Activated CD8-positive, alpha-beta memory T cell treated with anti-CD3 and anti-CD28 coated beads, Interleukin-2, amount 50 U/mL, for 24 hours (primary cell): ENCODE data around the gene XK.
"Not testable (repeated sequence)": the region's sequence is repeated elsewhere in the genome, so short reads cannot be mapped to it uniquely, and the experiment has no call there.

Experiments
- DNase-seq: peaks from one replicate; pipeline ENCODE4 v3.0.0-alpha.2; 2020; ENCODE audit errors: extremely low read depth

XK gene, protein sequence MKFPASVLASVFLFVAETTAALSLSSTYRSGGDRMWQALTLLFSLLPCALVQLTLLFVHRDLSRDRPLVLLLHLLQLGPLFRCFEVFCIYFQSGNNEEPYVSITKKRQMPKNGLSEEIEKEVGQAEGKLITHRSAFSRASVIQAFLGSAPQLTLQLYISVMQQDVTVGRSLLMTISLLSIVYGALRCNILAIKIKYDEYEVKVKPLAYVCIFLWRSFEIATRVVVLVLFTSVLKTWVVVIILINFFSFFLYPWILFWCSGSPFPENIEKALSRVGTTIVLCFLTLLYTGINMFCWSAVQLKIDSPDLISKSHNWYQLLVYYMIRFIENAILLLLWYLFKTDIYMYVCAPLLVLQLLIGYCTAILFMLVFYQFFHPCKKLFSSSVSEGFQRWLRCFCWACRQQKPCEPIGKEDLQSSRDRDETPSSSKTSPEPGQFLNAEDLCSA

DNA sequence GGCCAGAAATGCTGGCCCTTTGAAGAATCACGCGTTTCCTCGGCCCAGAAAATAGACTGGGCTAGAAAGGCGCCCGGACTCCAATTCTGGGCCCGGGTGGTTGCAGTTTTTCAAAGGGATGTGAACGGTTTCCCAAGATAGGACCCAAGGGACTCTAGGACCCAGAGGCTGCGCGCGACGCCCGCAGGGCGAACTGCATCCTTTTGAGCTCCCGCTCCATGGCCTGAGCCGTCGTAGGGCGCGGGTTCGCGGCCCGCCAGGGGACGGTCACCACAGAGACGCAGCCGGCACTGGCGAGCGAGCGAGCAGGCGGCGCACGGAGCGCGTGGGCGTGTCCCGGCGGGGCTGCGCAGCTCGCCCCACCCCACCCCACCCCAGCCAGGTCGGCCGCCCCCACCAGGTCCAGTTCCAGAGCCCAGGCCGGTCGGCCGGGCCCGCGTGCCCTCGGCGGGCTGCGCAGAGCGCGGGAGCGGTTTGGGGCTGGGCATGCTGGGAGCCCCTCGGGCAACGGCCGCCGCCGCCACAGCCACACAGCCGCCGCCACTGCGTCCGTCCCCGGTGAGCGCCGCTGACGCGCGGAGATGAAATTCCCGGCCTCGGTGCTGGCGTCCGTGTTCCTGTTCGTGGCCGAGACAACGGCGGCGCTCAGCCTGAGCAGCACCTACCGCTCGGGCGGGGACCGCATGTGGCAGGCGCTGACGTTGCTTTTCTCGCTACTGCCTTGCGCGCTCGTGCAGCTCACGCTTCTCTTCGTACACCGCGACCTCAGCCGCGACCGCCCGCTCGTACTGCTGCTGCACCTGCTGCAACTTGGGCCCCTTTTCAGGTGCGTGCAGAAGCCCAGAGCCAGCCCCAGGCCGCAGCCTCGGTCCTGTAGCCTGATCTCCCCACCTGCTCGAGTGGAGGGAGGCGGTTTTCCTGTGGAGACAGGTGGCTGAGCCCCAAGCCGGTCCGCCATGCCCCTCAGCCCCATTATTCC is at the start of gene XK:
Gene XK, plus strand, starts transcription at position 411 of the 979 bp plus-strand sequence. Its CDS starts 171 bp downstream, at position 582.
- DNase-seq = no peak

DNA sequence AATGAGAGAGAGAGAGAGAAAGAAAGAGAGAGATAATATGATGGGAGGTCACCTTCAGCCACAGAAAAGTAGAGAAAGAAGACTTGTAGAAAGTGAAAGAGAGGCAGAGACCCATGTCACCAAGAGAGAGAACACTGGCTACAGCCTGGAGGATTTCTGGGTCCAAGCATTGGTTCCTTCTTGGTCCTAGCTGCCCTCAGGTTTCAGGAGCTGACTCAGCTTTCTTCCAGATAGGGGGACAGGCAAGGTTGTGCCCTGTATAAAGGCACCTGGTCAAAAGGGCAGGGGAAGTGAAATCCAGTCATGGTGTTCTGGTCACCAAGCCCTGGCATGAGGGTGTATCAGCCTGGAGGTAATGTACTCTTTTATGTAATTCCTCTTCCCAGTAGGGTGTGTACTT is 47.5 kb upstream of the XK start:
- DNase-seq = no peak

DNA sequence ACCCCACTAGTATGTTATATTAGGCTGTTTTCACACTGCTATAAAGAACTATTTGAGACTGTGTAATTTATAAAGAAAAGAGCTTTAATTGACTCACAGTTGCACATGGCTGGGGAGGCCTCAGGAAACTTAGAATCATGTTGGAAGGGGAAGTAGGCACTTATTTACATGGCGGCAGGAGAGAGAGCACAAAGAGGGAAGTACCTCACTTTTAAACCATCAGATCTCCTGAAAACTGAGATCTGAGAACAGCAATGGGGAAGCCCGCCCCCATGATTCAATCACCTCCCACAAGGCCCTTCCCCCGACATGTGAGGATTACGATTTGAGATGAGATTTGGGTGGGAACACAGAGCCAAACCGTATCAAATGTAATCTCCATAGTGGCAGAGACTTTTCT is 45.4 kb upstream of the XK start:
- no peak for DNase-seq

DNA sequence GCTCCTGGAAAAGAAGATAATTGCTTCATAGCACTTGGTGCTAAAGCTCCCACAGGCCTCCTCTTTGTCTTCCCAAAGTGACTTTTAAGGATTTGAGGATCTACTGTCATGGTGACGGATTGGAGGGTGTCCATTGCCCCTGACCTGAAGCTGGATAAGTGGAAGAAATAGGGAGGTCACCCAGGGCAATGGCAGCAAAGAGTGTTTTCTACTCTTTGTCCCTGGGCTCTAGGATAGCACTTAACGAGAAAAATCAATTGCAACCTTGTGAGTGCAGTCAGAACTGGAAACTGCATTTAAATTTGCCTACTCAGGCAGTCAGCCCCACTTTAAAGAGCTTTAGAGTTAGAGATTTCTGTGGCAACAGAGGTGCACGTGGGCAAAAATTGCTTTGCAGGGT is 43.7 kb upstream of the XK start:
- no peak for DNase-seq

DNA sequence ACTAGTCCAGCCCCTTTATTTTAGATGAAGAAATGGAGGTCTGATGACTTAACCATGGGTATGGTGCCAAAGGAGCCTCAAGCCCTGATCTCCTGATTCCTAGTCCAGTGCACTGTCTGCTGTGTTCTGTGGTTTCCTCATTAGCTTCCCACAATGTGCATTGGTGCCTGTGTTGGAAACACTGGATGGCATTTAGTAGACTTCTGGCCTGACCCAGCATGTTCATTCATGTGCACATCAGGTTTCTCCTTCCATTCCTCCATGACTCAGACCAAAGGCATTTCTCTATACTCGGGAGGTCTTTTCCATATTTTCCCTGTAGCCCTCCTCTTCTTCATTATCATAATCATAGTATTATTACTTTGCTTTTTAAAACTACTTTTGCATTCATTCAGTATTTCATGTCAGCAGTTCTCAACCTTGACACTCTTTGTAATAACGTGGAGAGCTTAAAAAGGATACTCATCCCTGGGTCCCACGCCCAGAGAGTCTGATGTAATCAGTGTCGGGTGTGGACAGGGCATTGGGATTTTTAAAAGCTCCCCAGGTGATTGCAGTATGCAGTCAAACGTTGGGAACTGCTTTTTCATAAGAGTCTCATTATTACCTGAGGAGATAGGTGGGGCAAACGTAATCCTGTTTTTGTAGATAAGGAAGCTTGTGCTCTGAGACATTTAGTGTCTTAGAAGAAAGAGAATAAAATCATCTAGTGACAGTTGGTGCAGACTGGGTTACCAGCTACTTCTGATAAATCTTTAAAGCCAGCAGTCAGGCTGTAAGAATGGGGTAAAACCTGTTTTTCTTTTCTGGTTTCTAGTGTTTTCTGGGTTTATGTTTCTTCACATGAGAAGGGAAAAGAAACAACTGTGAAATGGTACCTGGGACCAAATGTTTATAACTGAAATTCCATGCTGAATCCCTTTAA is 40.9 kb upstream of the XK start:
- DNase-seq = no peak

DNA sequence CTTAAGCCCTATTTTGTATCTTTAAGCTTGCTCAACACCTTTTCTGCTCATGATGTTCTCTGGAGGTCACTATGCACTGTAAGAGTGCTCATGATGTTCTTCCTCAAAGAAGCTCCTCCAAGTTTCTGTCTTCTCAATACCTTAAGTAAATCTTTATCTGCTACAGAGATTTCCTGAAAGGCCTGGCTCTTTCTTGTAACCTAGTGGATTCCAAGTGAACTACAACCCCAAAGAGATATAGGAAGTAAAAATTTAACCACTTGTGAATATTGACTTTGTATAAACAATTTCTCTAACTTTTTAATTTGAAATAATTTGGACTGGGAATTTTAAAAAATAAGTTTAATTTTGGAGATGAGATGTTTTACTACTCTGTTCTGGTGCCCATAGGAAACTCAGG is 39.3 kb upstream of the XK start:
- DNase-seq = no peak

DNA sequence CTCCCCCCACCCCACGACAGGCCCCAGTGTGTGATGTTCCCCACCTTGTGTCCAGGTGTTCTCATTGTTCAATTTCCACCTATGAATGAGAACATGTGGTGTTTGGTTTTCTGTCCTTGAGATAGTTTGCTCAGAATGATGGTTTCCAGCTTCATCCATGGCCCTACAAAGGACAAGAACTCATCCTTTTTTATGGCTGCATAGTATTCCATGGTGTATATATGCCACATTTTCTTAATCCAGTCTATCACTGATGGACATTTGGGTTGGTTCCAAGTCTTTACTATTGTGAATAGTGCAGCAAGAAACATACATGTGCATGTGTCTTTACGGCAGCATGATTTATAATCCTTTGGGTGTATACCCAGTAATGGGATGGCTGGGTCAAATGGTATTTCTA is 34.7 kb upstream of the XK start:
- DNase-seq = not testable (repeated sequence)

DNA sequence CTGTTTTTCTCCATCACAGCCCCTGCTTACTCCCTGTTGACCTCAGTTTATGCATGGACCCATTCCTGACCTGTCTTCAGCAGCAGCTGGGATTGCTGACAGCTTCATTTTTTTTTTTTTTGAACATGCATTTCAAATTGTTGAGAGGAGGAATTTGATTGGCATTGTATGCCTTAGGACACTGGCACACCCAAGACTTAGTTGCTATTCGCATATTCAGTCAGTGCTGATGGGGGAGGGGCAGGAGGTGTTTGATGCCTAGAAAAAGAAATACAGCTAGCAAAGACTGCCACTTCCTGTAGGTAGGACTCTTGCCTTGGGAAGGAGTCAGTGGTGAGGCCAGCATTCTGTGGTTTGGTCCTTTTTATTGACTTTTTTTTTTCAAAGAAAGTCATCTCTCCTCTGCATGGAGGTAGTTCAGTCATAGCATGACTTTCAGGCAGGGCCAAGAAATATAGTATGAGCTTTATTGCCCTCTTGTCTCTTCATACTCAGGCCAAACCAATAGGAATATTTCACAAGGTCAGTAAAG is 33.6 kb upstream of the XK start:
- DNase-seq = no peak

DNA sequence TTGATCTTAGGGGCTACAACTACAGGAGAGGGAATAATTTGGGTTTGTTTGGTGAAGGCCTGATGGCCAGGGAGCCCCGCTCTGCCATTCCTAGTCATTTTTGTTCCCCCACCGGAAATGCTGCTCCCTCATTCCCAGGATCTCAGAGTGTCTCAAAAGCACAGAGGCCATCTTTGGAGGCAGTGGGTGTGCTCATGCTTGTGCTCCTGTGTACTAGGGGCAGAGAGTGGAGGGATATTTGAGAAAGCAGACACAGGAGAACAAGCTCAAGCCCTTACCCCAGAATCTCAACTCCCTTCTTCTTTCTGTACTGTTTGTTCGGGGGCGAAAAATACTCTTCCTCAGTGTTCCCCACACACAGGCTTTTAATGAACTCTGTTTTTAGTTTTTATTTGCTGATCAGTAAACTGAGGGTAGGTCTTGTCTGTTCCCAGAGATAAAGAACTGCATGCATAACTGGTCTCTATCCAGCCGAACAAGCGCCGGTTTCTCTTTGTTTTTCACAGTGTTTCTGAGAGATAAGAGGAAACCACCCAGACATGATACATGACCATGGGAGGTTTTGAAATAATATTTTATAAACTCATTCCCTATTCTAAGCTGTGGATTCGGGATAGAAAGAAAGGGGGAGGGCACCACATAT is 32.9 kb upstream of the XK start:
- DNase-seq = no peak

DNA sequence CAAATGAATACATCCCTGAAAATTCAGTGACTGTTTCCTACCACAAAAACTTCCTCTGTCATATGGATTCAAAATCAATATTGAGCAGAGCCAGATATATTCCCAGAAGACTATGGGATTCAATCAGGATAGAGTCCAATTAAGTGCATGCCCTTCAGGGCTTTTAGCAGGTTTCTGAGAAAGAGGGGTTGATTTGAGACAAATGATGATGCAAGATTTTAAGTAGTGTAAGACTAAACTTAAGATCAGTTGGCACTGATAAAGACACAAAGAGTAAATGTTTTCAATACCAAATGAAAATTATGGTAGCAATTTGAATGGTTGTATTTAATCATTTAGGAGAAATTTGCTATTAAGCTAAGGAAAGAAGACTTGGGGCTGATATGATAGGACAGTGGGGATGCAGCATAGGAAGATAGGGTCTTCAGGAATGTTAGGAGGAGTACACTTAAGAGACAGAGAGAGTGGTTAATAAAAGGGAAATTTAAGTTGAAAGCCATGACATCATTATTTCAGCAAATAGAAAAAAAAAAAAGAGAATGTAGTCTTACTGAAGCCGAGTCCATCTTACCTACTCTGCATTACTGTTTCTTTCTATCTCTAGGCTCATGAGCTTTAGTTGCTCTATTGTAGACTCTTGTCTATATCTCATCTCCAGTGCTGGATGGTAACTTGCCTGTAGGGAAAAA is 32.0 kb upstream of the XK start:
- no peak for DNase-seq

DNA sequence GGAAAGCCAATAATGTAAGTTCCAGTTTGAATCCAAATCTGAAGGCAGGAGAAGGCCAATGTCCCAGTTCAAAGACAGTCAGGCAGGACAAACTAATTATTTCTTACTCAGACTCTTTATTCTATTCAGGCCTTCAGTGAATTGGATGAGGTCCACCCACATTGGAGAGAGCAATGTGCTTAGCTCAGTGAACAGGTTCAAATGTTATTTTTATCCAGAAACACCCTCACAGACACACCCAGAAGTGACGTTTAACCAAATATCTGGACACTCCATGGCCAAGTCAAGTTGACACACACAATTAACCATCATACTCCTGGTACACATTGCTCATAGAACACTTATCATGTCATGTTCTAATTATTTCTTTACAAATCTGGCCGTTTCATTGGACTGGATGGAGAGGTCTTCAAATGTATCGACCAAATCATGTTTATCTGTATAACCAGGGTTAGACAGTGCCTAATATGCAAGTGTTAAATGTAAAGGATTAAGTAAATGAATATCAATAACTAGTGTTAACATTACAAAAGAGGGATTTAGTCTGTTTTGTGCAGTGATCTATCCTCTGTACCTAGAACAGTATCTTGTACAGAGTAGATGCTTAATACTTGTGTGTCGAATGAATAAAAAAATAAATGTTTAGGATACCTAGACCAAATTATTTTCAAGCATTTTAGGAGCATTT is 27.1 kb upstream of the XK start:
- DNase-seq = no peak

DNA sequence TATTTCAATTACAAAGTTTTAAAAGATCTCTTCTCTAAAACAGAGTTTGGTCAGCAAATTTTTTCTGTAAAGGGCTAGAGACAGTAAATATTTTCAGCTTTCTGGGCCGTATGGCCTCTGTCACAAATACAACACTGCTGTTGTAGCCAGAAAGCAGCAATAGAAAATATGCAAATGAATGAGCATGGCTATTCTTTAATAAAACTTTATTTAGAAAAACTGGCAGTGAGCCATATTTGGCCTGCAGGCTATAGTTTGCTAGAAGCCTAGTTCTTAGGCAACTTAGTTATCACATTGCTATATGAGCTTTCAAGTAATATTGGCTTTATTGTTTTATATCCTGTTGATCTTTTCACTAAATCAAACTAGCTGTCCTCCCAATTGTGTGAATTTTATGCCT is 26.5 kb upstream of the XK start:
- DNase-seq = no peak

DNA sequence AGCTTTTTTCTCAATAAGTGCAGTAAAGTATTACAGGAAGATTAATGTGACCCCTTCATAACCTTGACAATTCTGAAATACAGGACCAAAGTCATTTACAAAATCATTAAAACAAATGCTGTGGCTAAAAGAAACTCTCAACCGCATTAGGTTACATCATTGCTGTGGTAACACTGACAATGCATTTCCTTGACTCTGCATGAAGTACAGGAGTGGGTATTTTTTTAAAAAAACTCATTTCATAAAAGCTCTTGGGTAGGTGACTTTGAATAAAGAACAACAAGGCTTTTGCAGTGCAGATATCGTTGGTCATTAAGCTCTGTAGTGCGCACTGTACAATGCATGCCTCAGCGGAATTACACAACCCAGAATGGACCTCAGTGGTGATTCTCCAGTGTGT is 23.4 kb upstream of the XK start:
- no peak for DNase-seq

DNA sequence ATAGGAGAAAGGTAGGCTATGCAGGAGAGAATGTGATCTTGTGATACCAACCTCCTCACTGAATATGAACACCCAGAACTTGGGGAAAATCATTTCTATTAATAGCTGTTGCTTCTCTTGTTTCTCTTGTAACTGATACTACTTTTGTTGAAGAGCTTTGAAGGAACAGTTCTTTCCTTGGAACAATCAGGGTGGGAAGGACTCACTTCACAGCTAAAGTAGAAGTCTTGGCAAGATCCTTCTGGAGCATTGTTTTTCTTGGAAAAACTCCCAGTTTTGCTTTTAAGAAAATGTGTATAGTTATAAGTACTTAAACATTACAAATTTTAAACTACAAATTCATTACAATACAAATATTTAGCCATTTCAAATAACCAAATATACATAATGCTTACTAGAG is 19.1 kb upstream of the XK start:
- DNase-seq = no peak

DNA sequence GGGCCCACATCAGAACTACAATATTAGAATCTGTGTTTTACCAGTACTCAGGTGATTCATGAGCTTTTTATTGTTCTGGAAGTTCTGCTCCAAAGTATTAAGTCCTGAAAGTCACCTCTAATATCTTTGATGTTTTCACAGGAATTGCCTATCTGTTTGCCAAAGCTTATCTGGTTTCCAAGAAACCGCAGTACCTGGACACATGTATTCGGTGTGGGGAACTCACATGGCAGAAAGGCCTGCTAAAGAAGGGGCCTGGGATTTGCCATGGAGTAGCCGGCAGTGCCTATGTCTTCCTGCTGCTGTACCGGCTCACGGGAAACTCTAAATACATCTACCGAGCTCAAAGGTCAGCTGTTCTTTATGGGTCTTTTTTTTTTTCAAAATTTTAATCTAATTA is 18.4 kb upstream of the XK start:
- no peak for DNase-seq

DNA sequence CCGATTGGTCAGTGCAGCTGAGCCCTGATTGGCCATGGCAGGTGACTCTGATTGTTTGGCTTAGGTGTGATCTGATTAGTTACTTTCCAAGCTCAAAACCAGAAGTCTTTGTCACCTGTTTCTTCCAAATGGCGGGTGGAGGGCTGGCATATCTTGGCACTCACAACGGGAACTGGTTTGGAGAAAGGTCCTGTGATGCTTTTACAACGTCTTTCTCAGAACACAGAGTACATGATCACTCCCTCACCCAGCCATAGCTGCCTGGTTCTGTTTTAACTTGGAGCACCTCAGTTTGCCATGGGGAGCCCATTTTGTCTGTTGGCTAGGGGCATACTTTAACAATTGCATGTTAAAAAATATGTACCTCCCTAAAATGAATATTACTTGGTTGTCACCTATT is 13.0 kb upstream of the XK start:
- DNase-seq = no peak

DNA sequence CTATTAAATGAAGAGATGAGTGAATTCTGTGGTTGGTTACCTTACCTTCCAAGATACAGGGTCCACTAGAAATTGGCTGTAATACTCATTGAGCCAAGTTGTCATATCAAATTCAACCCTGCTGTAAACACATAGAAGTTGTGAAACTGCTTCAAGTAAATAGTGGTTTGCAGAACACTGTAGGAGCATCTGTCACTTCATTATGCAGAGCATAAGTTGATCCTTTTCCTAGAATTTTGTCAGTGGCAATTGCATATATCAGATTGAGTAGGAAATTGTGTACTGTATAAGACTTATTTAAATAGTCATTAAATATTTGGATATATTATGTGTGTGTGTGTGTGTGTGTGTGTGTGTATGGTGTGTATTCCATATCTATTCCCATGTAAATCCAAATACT is 8.8 kb upstream of the XK start:
- DNase-seq = no peak

DNA sequence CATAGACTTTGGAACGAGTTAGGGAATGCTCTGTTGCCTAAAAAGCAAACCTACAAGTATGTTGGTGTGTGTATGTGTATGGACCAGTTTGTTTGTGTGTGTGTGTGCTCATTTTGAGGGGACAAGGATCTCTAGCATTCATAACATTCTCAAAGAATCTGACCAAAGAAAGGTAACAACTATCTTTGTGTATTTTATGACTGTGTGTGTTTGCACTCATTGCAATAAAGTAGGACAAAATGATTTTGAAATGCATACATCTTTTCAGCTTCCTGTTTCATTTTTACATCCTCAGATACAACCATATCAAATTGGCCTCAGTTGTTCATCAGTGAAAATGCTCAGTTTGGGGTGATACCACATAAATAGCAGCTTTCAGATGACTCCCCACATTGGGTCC is 8.3 kb upstream of the XK start:
- DNase-seq = no peak

DNA sequence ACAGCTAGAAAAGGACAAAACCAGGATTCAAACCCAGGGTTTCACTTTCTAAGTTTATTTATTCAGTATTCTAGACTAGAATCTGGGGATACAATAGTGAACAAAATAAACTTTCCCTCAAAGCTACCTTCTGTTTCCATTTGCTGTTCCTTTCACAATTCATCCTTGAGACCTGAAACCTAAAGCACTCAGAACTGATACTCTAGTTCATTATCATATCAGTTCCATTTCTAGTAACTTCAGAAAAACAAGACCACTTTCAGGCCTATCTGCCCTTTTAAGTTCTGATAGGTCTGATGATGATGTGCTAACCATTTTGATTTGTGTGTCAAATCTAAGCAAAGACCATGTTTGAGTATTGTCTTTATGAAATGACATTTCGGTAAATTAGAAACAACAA is 7.8 kb upstream of the XK start:
- no peak for DNase-seq

DNA sequence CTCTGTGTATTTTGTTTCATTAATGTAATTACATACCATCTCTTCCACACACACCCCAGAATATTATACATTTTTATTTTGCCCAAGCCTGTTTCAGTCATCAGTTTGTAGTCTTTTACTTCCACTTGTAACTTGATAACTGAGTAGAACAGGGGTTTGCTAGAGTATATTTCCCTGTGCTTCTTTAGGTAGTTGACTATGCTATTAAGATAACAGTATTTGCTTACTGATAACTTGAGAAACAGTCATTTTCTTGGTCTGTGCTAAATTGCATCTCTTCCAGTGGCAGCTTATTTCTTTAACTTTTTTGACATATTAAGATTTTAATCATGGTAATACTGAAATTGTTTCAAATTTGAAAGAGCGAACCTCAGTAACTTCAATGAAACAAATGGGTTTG is 7.0 kb upstream of the XK start:
- DNase-seq = no peak
